Endothelial cell of umbilical vein (primary cell): ENCODE results near the gene PRSS56.

Experiments used
- CTCF ChIP-seq, 2 donors: IDR thresholded peaks; 1 replicate in 1 of 2; 2 replicates in 1 of 2; pipeline ENCODE4 v1.5.1; 2011; ENCODE audit warnings: low read length in 2 of 2, mild to moderate bottlenecking in 2 of 2, moderate library complexity in 2 of 2, control low read depth in 1 of 2, inconsistent platforms in 1 of 2, low read depth in 1 of 2; ENCODE audit not compliant: insufficient read depth in 1 of 2; ENCODE audit errors: extremely low read depth in 1 of 2
- EZH2 ChIP-seq: IDR thresholded peaks from 2 replicates; pipeline ENCODE4 v1.6.1; 2012; ENCODE audit warnings: borderline replicate concordance, low read depth, mild to moderate bottlenecking, moderate library complexity, low read length, inconsistent platforms; ENCODE audit not compliant: severe bottlenecking
- POLR2A ChIP-seq: IDR thresholded peaks from 2 replicates; pipeline ENCODE4 v1.6.1; 2012; ENCODE audit warnings: low read depth, mild to moderate bottlenecking, control low read depth, low read length
- POLR2AphosphoS5 ChIP-seq: IDR thresholded peaks from 2 replicates; pipeline ENCODE4 v1.6.1; 2012; ENCODE audit warnings: low read depth, mild to moderate bottlenecking, control low read depth, low read length, moderate library complexity; ENCODE audit not compliant: insufficient read depth
- TF ChIP-seq, protein P1 (sequence below): IDR thresholded peaks from 2 replicates; pipeline ENCODE4 v1.6.1; 2011; ENCODE audit not compliant: insufficient read depth, insufficient read length

- TF ChIP-seq CTCF (IDR thresholded peaks at IDR 0.05; ENCODE audit: extremely low read depth in 1 of 2, insufficient read depth in 1 of 2, low read depth in 1 of 2, low read length in 2 of 2) (no peak), POLR2AphosphoS5 (no peak), EZH2 (no peak), POLR2A (no peak)
- TF ChIP-seq, protein P1, sequence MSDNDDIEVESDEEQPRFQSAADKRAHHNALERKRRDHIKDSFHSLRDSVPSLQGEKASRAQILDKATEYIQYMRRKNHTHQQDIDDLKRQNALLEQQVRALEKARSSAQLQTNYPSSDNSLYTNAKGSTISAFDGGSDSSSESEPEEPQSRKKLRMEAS: no peak
Observed at GRCh38 chr2:232496501-232497270, 23.5 kb upstream of the PRSS56 start.
